HFF-Myc (cell line): ENCODE data around the gene DCAF6.

Source experiments
- DNase-seq: peaks from one replicate; pipeline ENCODE4 v3.0.0-alpha.2; 2011; ENCODE audit warnings: low read depth; ENCODE audit errors: extremely low read depth
- H3K4me3 ChIP-seq: replicated peaks from 2 replicates; pipeline ENCODE4 v1.5.1; 2011; ENCODE audit warnings: low read depth, mild to moderate bottlenecking, control low read depth, low read length
- CTCF ChIP-seq: IDR thresholded peaks from 2 replicates; pipeline ENCODE4 v1.5.1; 2012; ENCODE audit warnings: mild to moderate bottlenecking, low read depth, low read length, control low read depth; ENCODE audit errors: missing control alignments

The DCAF6 gene

GRCh38 chr1:167995038-167995437 is 58.6 kb downstream of the DCAF6 start:
- H3K4me3 ChIP-seq = no peak overlapping the region
- TF ChIP-seq CTCF = no peak
- DNase-seq = no peak

- TF ChIP-seq CTCF = no peak
- H3K4me3 ChIP-seq = no peak overlapping the region
Observed at GRCh38 chr1:167996266-167996665, 59.8 kb downstream of the DCAF6 start.

GRCh38 chr1:167997037-167997575 is 60.6 kb downstream of the DCAF6 start:
- H3K4me3 ChIP-seq = no peak overlapping the region
- no peak for TF ChIP-seq CTCF
- no peak for DNase-seq

More at GRCh38 chr1:167996266-167996665, 59.8 kb downstream of the DCAF6 start:
- DNase-seq = no peak

- DNase-seq = no peak
- no peak for TF ChIP-seq CTCF
- H3K4me3 ChIP-seq = no peak overlapping the region
Observed at GRCh38 chr1:167999877-168000276, 63.4 kb downstream of the DCAF6 start.

GRCh38 chr1:168000656-168001055 is 64.2 kb downstream of the DCAF6 start:
- no peak overlapping the region for H3K4me3 ChIP-seq
- no peak for TF ChIP-seq CTCF
- no peak for DNase-seq

GRCh38 chr1:168001213-168001612 is 64.7 kb downstream of the DCAF6 start:
- DNase-seq = no peak
- TF ChIP-seq CTCF = no peak
- no peak overlapping the region for H3K4me3 ChIP-seq

- no peak for DNase-seq
- no peak overlapping the region for H3K4me3 ChIP-seq
- no peak for TF ChIP-seq CTCF
Observed at GRCh38 chr1:168004531-168004930, 68.0 kb downstream of the DCAF6 start.
